OCI-LY7 (cell line): Measurements from ENCODE around the gene TMEM72. TPM values are rescaled to one million over a fixed set of nuclear protein-coding genes. Genes with fewer than 3 reads are reported as not detected.
A peak's percentile ranks its signal among the peaks of the same experiment; 100 is the strongest.

Source experiments
- BruUV-seq: library from RNA; stranded (reverse); fragments of 400-500 nt; replicated peaks from 2 replicates; lab custom pipeline; 2021; lab: Mats Ljungman, UMichigan
- CTCF ChIA-PET: fragments of 300-600 bp; sonication (Branson Sonifier 250); formaldehyde crosslinking; loops from one replicate; lab custom pipeline; 2022; ENCODE audit warnings: antibody characterized with exemption; ENCODE audit not compliant: unreplicated experiment; lab: Charles Lee
- POLR2A ChIA-PET: fragments of 300-600 bp; sonication (Branson Sonifier 250); formaldehyde crosslinking; loops from one replicate; lab custom pipeline; 2022; ENCODE audit warnings: antibody characterized with exemption; lab: Charles Lee
- DNase-seq: peaks from one replicate; pipeline ENCODE4 v3.0.0-alpha.2; 2015; ENCODE audit warnings: low spot score
- H2AFZ ChIP-seq: fragments of 200-600 bp; sonication (generic), shearing (Covaris generic); 2 replicates; pipeline ENCODE4 v1.6.1; 2014; ENCODE audit warnings: mild to moderate bottlenecking, antibody characterized with exemption, low read length, moderate library complexity
- H3K27ac ChIP-seq: fragments of 200-600 bp; sonication (generic); 2 replicates; pipeline ENCODE4 v1.5.1; 2014; ENCODE audit warnings: mixed run types, low read depth, mild to moderate bottlenecking, moderate library complexity, low read length, inconsistent platforms; ENCODE audit not compliant: poor library complexity, severe bottlenecking
- H3K36me3 ChIP-seq: fragments of 200-600 bp; sonication (generic); 2 replicates; pipeline ENCODE4 v1.6.1; 2014; ENCODE audit warnings: mild to moderate bottlenecking, antibody characterized with exemption, low read length, moderate library complexity, mixed read lengths; ENCODE audit not compliant: insufficient read depth
- H3K4me1 ChIP-seq: fragments of 200-600 bp; sonication (generic); 2 replicates; pipeline ENCODE4 v1.5.1; 2014; ENCODE audit warnings: mild to moderate bottlenecking, low read length; ENCODE audit not compliant: insufficient read depth, poor library complexity, severe bottlenecking
- H3K4me2 ChIP-seq: fragments of 200-600 bp; sonication (generic); 2 replicates; pipeline ENCODE4 v1.6.1; 2014; ENCODE audit warnings: mild to moderate bottlenecking, low read length
- H3K4me3 ChIP-seq: fragments of 200-600 bp; sonication (generic); 2 replicates; pipeline ENCODE4 v1.5.1; 2014; ENCODE audit warnings: mild to moderate bottlenecking, low read depth, low read length; ENCODE audit not compliant: poor library complexity, severe bottlenecking
- H3K79me2 ChIP-seq: fragments of 200-600 bp; sonication (generic); 2 replicates; pipeline ENCODE4 v1.6.1; 2016; ENCODE audit warnings: low read depth, mild to moderate bottlenecking, low read length, moderate library complexity, mixed read lengths; ENCODE audit not compliant: insufficient read depth
- H3K9me2 ChIP-seq: fragments of 200-600 bp; sonication (generic); 2 replicates; pipeline ENCODE4 v1.6.1; 2016; ENCODE audit warnings: mild to moderate bottlenecking, low read length, mixed read lengths; ENCODE audit not compliant: insufficient read depth
- H3K9me3 ChIP-seq: fragments of 200-600 bp; sonication (generic); 2 replicates; pipeline ENCODE4 v1.6.1; 2014; ENCODE audit warnings: mild to moderate bottlenecking, mixed run types, low read length, mixed read lengths
- H4K20me1 ChIP-seq: fragments of 200-600 bp; sonication (generic); 2 replicates; pipeline ENCODE4 v1.6.1; 2014; ENCODE audit warnings: mild to moderate bottlenecking, antibody characterized with exemption, low read length, moderate library complexity, mixed read lengths; ENCODE audit not compliant: insufficient read depth
- EZH2phosphoT487 ChIP-seq: fragments of 200-600 bp; sonication (generic); IDR thresholded peaks from 2 replicates; pipeline ENCODE4 v1.6.1; 2018; ENCODE audit warnings: low read depth, borderline replicate concordance, mild to moderate bottlenecking, mixed run types, antibody characterized with exemption, low read length, moderate library complexity, mixed read lengths
- intact Hi-C: fragments of 100-400 bp; cut with micrococcal nuclease; formaldehyde crosslinking; loops from one replicate; pipeline ENCODE4 v1.10.0; 2022; ENCODE audit not compliant: unreplicated experiment
- total RNA-seq, 2 experiments: library from RNA; depleted of rRNA in 1 of 2; stranded (reverse); fragments of >200 nt in 1 of 2; shearing (Covaris generic) in 1 of 2; gene quantifications; 2 replicates each; pipeline ENCODE4 v1.2.3, GENCODE V29; 2014 to 2022
- TF ChIP-seq, protein P1 (sequence below): fragments of 200-600 bp; sonication (generic); conservative IDR thresholded peaks from 2 replicates; pipeline ENCODE4 v1.5.1; 2014; ENCODE audit warnings: mild to moderate bottlenecking, antibody characterized with exemption, low read length, moderate library complexity, mixed read lengths

The TMEM72 gene
- total RNA-seq, 2 experiments from 2014 or later = not detected

DNA sequence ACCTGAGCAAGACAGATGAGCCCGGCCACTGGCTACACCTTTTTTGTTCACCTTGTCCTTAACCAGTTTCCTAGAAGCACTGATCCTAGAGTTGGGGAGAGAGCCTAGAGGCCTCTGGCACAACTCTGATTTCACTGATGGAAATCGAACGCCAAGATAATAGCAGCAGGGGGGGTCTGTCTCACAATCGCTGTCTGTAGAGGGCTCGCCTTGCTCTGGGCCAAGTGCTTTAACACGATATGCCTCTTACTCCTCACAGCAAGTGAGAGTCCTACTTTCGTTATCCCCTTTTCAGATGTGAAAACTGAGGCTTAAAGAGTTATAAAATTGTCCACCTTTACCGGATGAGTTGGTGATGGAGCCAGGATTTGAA, 48.9 kb downstream of the TMEM72 start:
- no peak for DNase-seq
- Histone ChIP-seq H3K9me2 (no peaks in the 10 kb centered on the region), H3K9me3 (no peaks in the 10 kb centered on the region), H3K79me2 (no peaks in the 10 kb centered on the region), H3K4me1 (peaks cover 51% of the 10 kb centered on the region), H2AFZ (no peak overlapping the region), H3K27ac (no peak overlapping the region), H3K4me3 (peak overlapping the region; percentile 82), H3K36me3 (no peaks in the 10 kb centered on the region), H3K4me2 (peak overlapping the region; percentile 86), H4K20me1 (no peaks in the 10 kb centered on the region)
- ChIA-PET CTCF (no interaction called here), POLR2A (no interaction called here)
- BruUV-seq = no TSS peak
- intact Hi-C loops = no loop called here
- TF ChIP-seq, protein P1, sequence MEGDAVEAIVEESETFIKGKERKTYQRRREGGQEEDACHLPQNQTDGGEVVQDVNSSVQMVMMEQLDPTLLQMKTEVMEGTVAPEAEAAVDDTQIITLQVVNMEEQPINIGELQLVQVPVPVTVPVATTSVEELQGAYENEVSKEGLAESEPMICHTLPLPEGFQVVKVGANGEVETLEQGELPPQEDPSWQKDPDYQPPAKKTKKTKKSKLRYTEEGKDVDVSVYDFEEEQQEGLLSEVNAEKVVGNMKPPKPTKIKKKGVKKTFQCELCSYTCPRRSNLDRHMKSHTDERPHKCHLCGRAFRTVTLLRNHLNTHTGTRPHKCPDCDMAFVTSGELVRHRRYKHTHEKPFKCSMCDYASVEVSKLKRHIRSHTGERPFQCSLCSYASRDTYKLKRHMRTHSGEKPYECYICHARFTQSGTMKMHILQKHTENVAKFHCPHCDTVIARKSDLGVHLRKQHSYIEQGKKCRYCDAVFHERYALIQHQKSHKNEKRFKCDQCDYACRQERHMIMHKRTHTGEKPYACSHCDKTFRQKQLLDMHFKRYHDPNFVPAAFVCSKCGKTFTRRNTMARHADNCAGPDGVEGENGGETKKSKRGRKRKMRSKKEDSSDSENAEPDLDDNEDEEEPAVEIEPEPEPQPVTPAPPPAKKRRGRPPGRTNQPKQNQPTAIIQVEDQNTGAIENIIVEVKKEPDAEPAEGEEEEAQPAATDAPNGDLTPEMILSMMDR = no peak
- TF ChIP-seq EZH2phosphoT487 = no peak

DNA sequence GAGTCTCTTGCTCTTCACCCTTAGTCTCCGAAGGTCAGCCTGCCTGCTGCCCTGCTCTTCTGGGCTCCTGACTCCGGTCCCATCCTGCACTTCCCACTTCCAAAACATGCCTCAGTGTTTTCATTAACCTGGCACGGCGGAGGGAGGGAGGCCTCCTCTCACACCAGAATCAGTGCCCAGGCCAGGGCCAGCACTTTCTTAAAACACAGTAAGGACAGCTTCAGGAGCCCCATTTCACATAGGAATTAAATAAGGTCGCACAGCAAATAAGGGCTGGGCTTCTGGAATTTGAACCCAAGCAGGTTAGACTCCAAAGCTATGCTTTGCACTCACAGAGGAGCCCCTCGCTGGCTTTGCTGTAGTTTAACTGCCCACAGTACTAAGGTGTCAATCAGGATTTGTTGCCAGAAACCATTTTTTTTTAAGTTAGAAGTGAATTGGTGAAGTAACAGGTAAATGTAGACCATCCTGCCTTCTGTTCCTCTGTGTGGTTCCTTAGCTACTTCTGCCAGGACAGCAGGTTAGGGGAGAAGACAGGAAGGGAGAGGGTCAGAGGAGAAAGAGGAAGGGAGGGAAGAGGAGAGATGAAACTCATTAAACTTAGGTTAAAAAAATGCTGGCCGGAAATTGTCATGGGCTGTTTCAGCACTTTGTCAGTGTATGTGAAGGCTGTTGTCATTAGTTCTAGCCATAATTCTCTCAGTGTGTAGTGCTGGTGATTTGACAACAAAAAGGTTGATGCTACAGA, 49.5 kb downstream of the TMEM72 start:
- CTCF ChIA-PET = interaction anchor here (0.6 kb wide), 1 partner anchor 38 kb away, joined by 3 read pairs; no protein-coding TSS in a partner anchor
- H3K4me2 ChIP-seq = peak overlapping the region; percentile 86
- BruUV-seq = no TSS peak

More for the DNA sequence above, 49.5 kb downstream of the TMEM72 start:
- Histone ChIP-seq H2AFZ (peak overlapping the region; percentile 66), H3K4me3 (peak overlapping the region; percentile 26), H4K20me1 (no peaks in the 10 kb centered on the region), H3K36me3 (no peaks in the 10 kb centered on the region), H3K27ac (peak overlapping the region; percentile 13), H3K9me2 (no peaks in the 10 kb centered on the region), H3K4me1 (peaks cover 57% of the 10 kb centered on the region), H3K9me3 (no peaks in the 10 kb centered on the region), H3K79me2 (no peaks in the 10 kb centered on the region)
- TF ChIP-seq EZH2phosphoT487 = no peak
- TF ChIP-seq, protein P1 = no peak
- intact Hi-C loops = no loop called here
- DNase-seq = peak; percentile 21
- POLR2A ChIA-PET = interaction anchor here (1.0 kb wide), 1 partner anchor 13 kb away, joined by 3 read pairs; no protein-coding TSS in a partner anchor
